Measurements from ENCODE around the gene SULT4A1. TPM values are rescaled to one million over a fixed set of nuclear protein-coding genes. Genes with fewer than 3 reads are reported as not detected.

SULT4A1 gene
- total and polyA plus RNA-seq, 9 of the 15 experiments (the other 6 are each of a cell fraction or from before 2014, with no cell fraction given), result 0.03 to 0.20 (median 0.09) TPM; not detected in 3

- Histone ChIP-seq H3K4me2 (ENCODE audit: insufficient read depth, low read length) (no peak overlapping the region), H3K9me3 (replicated peaks; ENCODE audit: control insufficient read depth, insufficient read depth, low read depth, low read length) (no peaks in the 10 kb centered on the region), H4K20me1 (replicated peaks; ENCODE audit: control insufficient read depth, insufficient read depth, low read length) (no peaks in the 10 kb centered on the region), H2AFZ (ENCODE audit: low read depth, low read length) (no peak overlapping the region), H3K36me3 (ENCODE audit: control insufficient read depth, insufficient read depth, low read length) (no peaks in the 10 kb centered on the region), H3K9ac (ENCODE audit: insufficient read depth in 1 of 2, low read depth in 2 of 2, low read length in 2 of 2) (no peak overlapping the region), H3K9me1 (ENCODE audit: control insufficient read depth, insufficient read depth, low read length) (no peaks in the 10 kb centered on the region), H3K4me3 (no peak overlapping the region), H3K27ac (ENCODE audit: extremely low read depth, low read depth, low read length) (no peak overlapping the region), H3K79me2 (ENCODE audit: control insufficient read depth, insufficient read depth, low read length) (no peaks in the 10 kb centered on the region), H3K4me1 (replicated peaks in 1 of 2; ENCODE audit: control insufficient read depth in 2 of 2, insufficient read depth in 2 of 2, low read length in 2 of 2) (peaks cover 0 to 4% of the 10 kb centered on the region in 2 experiments; a peak in 1 of 5 replicates), H3K27me3 (ENCODE audit: control insufficient read depth in 2 of 2, insufficient read depth in 2 of 2, low read length in 2 of 2) (peaks cover 0 to 31% of the 10 kb centered on the region in 2 experiments; a peak in 3 of 5 replicates)
- no TSS peak for BruUV-seq (replicated peaks)
- in situ Hi-C loops (cut with MboI) (no loop called here), intact Hi-C loops (cut with micrococcal nuclease) (no loop called here)
- ATAC-seq (no peak), DNase-seq (ENCODE audit: extremely low read depth in 1 of 4, low spot score in 3 of 4) (no peak), FAIRE-seq (no peak)
- POLR2A ChIA-PET, result no interaction called here
- CTCF ChIA-PET (ENCODE audit: low intra/inter-chr PET ratio), result no interaction called here
- WGBS (ENCODE audit: insufficient coverage, low coverage, missing lambda C conversion rate), result 5% methylated on average over 11 of the region's 12 CpGs
- TF ChIP-seq ZNF511 (CRISPR knock-in tag; IDR thresholded peaks at IDR 0.05), result no peak
- TF ChIP-seq SLC30A9 (CRISPR knock-in tag; IDR thresholded peaks at IDR 0.05), result no peak
- no peak for TF ChIP-seq DPF2 (IDR thresholded peaks at IDR 0.05)
- TF ChIP-seq HEY1 (CRISPR knock-in tag; IDR thresholded peaks at IDR 0.05; ENCODE audit: borderline replicate concordance), result no peak
- no peak for TF ChIP-seq PHB (CRISPR knock-in tag; IDR thresholded peaks at IDR 0.05)
- TF ChIP-seq ARID3A (IDR thresholded peaks at IDR 0.05; ENCODE audit: borderline replicate concordance, low read depth, low read length), result no peak
- no peak for TF ChIP-seq POLR2AphosphoS5 (IDR thresholded peaks at IDR 0.05; ENCODE audit: control insufficient read depth, insufficient read depth, low read depth, low read length)
- no peak for TF ChIP-seq BHLHE40 (IDR thresholded peaks at IDR 0.05; ENCODE audit: low read length)
- no peak for TF ChIP-seq ZNF217 (CRISPR knock-in tag; IDR thresholded peaks at IDR 0.05)
- TF ChIP-seq ZNF696 (CRISPR knock-in tag; conservative IDR thresholded peaks at IDR 0.05), result no peak
- no peak for TF ChIP-seq ARID4B (CRISPR knock-in tag; IDR thresholded peaks at IDR 0.05)
- no peak for TF ChIP-seq HMGXB4 (CRISPR knock-in tag; IDR thresholded peaks at IDR 0.05)
- TF ChIP-seq CREB5 (CRISPR knock-in tag; IDR thresholded peaks at IDR 0.05), result no peak
Measured at GRCh38 chr22:43860831-43861230, 1.5 kb downstream of the SULT4A1 start.
